ENCODE results near the gene ARHGAP22. TPM values are rescaled to one million over a fixed set of nuclear protein-coding genes. Genes with fewer than 3 reads are reported as not detected.

The ARHGAP22 gene
- total RNA-seq, 1 donor from 2014 or later, result 6.2 TPM

DNA sequence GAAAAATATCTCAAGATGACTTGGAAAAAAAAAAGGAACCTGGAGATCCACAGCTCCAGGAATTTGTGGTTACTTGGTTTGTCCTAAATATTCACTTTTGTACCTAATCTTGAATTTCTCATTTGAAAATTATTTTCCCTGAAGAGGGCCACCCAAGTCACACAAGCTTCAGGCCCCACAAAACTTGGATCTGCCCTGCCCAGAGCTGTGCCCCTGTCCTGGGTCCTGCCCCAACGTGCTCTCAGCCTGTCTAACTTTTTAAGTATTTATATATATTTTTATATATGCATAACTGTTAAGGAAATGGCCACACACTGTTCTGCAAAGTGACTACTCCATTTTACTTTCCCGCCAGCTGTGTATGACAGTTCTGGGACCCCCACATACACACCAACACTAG is 123.5 kb downstream of the ARHGAP22 start:
- no peaks in the 10 kb centered on the region for H3K4me1 ChIP-seq (ENCODE audit: insufficient read depth, low read length)
- H3K79me2 ChIP-seq (ENCODE audit: insufficient read depth, low read length), result peaks cover 8% of the 10 kb centered on the region
- peaks cover 5% of the 10 kb centered on the region for H3K4me1 Mint-ChIP-seq (ENCODE audit: low read depth, unreplicated experiment)
- H3K4me2 ChIP-seq (ENCODE audit: low read length), result no peak overlapping the region
- FAIRE-seq (no peak), DNase-seq (ENCODE audit: low read depth) (no peak)
- TF ChIP-seq, protein P1, sequence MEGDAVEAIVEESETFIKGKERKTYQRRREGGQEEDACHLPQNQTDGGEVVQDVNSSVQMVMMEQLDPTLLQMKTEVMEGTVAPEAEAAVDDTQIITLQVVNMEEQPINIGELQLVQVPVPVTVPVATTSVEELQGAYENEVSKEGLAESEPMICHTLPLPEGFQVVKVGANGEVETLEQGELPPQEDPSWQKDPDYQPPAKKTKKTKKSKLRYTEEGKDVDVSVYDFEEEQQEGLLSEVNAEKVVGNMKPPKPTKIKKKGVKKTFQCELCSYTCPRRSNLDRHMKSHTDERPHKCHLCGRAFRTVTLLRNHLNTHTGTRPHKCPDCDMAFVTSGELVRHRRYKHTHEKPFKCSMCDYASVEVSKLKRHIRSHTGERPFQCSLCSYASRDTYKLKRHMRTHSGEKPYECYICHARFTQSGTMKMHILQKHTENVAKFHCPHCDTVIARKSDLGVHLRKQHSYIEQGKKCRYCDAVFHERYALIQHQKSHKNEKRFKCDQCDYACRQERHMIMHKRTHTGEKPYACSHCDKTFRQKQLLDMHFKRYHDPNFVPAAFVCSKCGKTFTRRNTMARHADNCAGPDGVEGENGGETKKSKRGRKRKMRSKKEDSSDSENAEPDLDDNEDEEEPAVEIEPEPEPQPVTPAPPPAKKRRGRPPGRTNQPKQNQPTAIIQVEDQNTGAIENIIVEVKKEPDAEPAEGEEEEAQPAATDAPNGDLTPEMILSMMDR (IDR thresholded peaks at IDR 0.05; ENCODE audit: insufficient read depth, low read depth, low read length), result no peak
- no peak for TF ChIP-seq EZH2 (IDR thresholded peaks at IDR 0.05; ENCODE audit: insufficient read depth, low read length)
- no peak overlapping the region for H3K9ac ChIP-seq (ENCODE audit: low read length)
- H3K27ac Mint-ChIP-seq (ENCODE audit: unreplicated experiment), result no peak overlapping the region
- H3K27ac ChIP-seq (ENCODE audit: low read depth, low read length), result no peak overlapping the region
- no peaks in the 10 kb centered on the region for H3K9me3 Mint-ChIP-seq (ENCODE audit: unreplicated experiment)
- H3K9me3 ChIP-seq (ENCODE audit: insufficient read depth, low read depth, low read length), result no peaks in the 10 kb centered on the region
- peaks cover 14% of the 10 kb centered on the region for H4K20me1 ChIP-seq (ENCODE audit: insufficient read depth, low read length)
- H3K4me3 Mint-ChIP-seq (ENCODE audit: unreplicated experiment), result no peak overlapping the region
- H3K36me3 Mint-ChIP-seq (ENCODE audit: low read depth, unreplicated experiment), result no peaks in the 10 kb centered on the region
- no peaks in the 10 kb centered on the region for H3K36me3 ChIP-seq (ENCODE audit: insufficient read depth, low read length)
- H3K27me3 ChIP-seq (ENCODE audit: insufficient read depth, low read length), result no peaks in the 10 kb centered on the region
- H3K4me3 ChIP-seq (ENCODE audit: insufficient read depth, low read depth, low read length), result no peak overlapping the region
- H3K27me3 Mint-ChIP-seq (ENCODE audit: low read depth, unreplicated experiment), result peaks cover 6% of the 10 kb centered on the region
- no peak overlapping the region for H2AFZ ChIP-seq (ENCODE audit: low read depth, low read length)

DNA sequence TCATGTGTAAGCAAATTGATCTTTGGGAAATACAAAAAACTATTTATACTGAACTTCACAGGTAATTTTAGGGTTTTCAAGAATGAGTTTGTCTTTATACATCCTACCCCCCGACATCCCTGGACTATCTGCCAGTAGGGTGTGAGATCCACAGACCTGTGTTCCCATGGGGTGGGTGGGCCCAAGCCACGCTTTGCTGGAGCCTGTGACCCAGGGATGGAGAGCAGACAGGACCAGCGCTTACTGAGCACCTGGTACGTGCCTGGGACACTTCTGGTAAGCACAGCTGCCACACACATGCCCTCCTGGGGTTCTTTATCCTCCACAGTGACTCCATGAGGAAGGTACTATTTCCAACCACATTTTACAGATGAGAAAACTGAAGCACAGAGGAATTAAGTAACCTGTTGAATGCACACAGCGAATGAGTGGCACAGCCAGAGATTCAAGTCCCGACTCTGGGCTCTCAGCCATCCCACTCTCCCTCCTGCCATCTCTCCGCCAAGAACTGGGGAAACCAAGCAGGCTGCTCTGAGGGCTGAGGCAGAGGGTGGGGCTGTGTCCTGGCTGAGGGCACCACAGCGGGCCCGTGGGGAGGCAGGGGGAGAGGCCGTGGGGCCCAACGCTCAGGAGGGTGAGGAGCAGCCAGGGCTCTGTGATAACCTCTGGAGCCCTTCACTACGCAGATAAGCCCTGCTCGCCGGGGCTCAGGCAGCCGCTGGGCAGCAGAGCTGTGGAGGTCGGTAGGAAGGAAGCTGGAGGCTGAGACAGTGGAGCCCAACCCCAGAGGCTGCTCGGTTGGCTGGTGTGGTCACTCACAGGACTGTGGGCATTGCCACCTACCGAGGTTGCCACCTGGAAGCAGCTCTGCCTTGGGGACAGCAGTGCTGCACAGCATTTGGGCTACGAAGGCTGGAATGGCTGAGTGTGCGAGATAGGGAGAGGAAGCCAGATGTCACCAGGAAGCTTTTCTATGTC is 124.2 kb downstream of the ARHGAP22 start:
- FAIRE-seq (no peak), DNase-seq (ENCODE audit: low read depth) (no peak)
- Histone ChIP-seq H3K4me3 (ENCODE audit: insufficient read depth, low read depth, low read length) (no peak overlapping the region), H3K27me3 (ENCODE audit: insufficient read depth, low read length) (no peaks in the 10 kb centered on the region), H3K4me2 (ENCODE audit: low read length) (no peak overlapping the region), H4K20me1 (ENCODE audit: insufficient read depth, low read length) (peaks cover 18% of the 10 kb centered on the region), H3K4me1 (ENCODE audit: insufficient read depth, low read length) (no peaks in the 10 kb centered on the region), H3K27ac (ENCODE audit: low read depth, low read length) (no peak overlapping the region), H2AFZ (ENCODE audit: low read depth, low read length) (no peak overlapping the region), H3K79me2 (ENCODE audit: insufficient read depth, low read length) (peaks cover 10% of the 10 kb centered on the region), H3K36me3 (ENCODE audit: insufficient read depth, low read length) (no peaks in the 10 kb centered on the region), H3K9me3 (ENCODE audit: insufficient read depth, low read depth, low read length) (no peaks in the 10 kb centered on the region), H3K9ac (ENCODE audit: low read length) (no peak overlapping the region)
- TF ChIP-seq, protein P1 (IDR thresholded peaks at IDR 0.05; ENCODE audit: insufficient read depth, low read depth, low read length), result no peak
- no peak for TF ChIP-seq EZH2 (IDR thresholded peaks at IDR 0.05; ENCODE audit: insufficient read depth, low read length)
- H3K9me3 Mint-ChIP-seq (ENCODE audit: unreplicated experiment), result no peaks in the 10 kb centered on the region
- H3K36me3 Mint-ChIP-seq (ENCODE audit: low read depth, unreplicated experiment), result no peaks in the 10 kb centered on the region
- H3K4me3 Mint-ChIP-seq (ENCODE audit: unreplicated experiment), result no peak overlapping the region
- no peak overlapping the region for H3K27ac Mint-ChIP-seq (ENCODE audit: unreplicated experiment)
- H3K27me3 Mint-ChIP-seq (ENCODE audit: low read depth, unreplicated experiment), result peaks cover 11% of the 10 kb centered on the region
- H3K4me1 Mint-ChIP-seq (ENCODE audit: low read depth, unreplicated experiment), result peaks cover 5% of the 10 kb centered on the region

All from astrocyte (in vitro differentiated cells and primary cell).